ENCODE measurements around the gene SAMHD1.
"Not testable (repeated sequence)": the region's sequence is repeated elsewhere in the genome, so short reads cannot be mapped to it uniquely, and the experiment has no call there.

SAMHD1 gene

DNA sequence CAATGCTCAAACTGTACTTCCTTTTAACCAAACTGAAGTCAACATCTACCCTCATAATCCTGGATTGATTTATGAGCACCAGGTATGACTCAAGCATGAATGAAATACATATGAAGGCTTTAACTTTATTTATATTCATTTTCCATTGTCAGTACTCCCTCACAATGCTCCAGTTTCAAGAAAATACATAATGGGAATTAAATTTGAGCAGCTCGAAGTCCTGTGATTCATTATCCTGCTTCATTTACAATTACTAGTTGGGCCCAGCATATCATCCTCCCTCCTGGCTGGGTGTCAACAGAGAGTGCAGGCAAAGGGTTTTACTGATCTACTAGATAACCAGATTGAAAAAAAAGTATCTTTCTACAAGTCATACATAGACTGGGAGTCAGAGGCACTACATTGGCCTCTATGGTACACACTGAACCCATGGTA is 10.1 kb downstream of the SAMHD1 start:
- Mint-ChIP-seq H3K4me1 (no peaks in the 10 kb centered on the region), H3K27me3 (ENCODE audit: low read depth, poor library complexity) (peaks cover 3% of the 10 kb centered on the region), H3K9me3 (no peaks in the 10 kb centered on the region), H3K27ac (peak overlapping the region; percentile 66), H3K4me3 (no peak overlapping the region), H3K36me3 (ENCODE audit: low read depth) (no peaks in the 10 kb centered on the region)
- TF ChIP-seq, protein P1, sequence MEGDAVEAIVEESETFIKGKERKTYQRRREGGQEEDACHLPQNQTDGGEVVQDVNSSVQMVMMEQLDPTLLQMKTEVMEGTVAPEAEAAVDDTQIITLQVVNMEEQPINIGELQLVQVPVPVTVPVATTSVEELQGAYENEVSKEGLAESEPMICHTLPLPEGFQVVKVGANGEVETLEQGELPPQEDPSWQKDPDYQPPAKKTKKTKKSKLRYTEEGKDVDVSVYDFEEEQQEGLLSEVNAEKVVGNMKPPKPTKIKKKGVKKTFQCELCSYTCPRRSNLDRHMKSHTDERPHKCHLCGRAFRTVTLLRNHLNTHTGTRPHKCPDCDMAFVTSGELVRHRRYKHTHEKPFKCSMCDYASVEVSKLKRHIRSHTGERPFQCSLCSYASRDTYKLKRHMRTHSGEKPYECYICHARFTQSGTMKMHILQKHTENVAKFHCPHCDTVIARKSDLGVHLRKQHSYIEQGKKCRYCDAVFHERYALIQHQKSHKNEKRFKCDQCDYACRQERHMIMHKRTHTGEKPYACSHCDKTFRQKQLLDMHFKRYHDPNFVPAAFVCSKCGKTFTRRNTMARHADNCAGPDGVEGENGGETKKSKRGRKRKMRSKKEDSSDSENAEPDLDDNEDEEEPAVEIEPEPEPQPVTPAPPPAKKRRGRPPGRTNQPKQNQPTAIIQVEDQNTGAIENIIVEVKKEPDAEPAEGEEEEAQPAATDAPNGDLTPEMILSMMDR (IDR thresholded peaks at IDR 0.05): no peak
- DNase-seq: no peak

DNA sequence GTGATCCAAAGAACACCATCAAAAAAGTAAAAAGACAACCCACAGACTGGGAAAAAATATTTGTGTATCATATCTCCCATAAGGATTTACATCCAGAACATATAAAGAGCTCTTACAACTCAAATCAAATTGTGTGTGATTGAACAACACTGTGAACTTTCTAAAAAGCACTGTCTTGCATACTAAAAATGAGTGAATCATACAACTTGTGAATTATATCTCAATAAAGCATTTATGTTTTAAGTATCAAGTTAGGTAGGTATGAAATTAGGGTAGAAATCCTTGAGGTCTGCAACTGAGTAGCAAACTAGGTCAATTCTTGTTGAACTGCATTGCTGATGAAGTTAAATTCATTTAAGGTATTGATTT is 14.1 kb downstream of the SAMHD1 start:
- no peak for DNase-seq
- Mint-ChIP-seq H3K4me3 (no peak overlapping the region), H3K9me3 (no peaks in the 10 kb centered on the region), H3K27ac (no peak overlapping the region), H3K36me3 (ENCODE audit: low read depth) (no peaks in the 10 kb centered on the region), H3K27me3 (ENCODE audit: low read depth, poor library complexity) (no peaks in the 10 kb centered on the region), H3K4me1 (no peaks in the 10 kb centered on the region)
- TF ChIP-seq, protein P1 (IDR thresholded peaks at IDR 0.05): no peak

DNA sequence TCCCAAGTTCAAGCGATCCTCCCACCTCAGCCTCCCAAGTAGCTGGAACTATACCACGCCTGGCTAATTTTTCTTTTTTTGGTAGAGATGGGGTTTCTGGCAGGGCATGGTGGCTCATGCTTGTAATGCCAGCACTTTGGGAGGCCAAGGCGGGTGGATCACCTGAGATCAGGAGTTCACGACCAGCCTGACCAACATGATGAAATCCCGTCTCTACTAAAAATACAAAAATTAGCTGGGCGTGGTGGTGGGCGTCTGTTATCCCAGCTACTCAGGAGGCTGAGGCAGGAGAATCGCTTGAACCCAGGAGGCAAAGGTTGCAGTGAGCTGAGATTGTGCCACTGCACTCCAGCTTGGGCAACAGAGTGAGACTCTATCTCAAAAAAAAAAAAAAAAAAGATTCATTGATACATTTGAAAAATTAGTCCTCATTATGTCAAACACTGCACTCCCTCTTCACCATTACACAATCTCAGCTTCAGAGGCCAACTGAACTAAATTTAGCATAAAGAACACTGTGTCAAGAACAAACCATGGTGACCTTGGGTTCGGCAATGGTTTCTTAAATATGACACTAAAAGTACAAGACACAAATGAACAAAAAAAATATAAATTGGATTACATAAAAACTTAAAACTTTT is 14.6 kb downstream of the SAMHD1 start:
- H3K4me3 Mint-ChIP-seq; H3K27me3 Mint-ChIP-seq (ENCODE audit: low read depth, poor library complexity); H3K36me3 Mint-ChIP-seq (ENCODE audit: low read depth); H3K27ac Mint-ChIP-seq; DNase-seq; H3K9me3 Mint-ChIP-seq; H3K4me1 Mint-ChIP-seq: not testable (repeated sequence)

DNA sequence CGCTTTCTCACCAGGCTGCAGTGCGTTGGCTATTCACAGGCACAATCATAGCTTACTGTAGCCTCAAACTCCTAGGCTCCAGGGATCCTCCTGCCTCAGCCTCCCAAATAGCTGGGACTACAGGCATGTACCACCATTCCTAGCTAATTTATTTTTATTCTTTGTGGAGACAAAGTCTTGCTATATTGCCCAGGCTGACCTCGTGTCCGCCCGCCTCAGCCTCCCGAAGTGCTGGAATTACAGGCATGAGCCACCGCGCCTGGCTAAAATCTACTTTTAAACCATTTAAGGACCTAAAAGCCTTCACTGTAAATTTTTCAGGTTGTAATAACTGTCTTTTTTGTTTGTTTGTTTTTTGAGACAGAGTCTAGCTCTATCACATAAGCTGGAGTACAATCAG is 15.2 kb downstream of the SAMHD1 start:
- Mint-ChIP-seq H3K4me1 (no peaks in the 10 kb centered on the region), H3K4me3 (no peak overlapping the region), H3K27ac (no peak overlapping the region), H3K27me3 (ENCODE audit: low read depth, poor library complexity) (no peaks in the 10 kb centered on the region), H3K9me3 (no peaks in the 10 kb centered on the region), H3K36me3 (ENCODE audit: low read depth) (no peaks in the 10 kb centered on the region)
- no peak for DNase-seq
- TF ChIP-seq, protein P1 (IDR thresholded peaks at IDR 0.05): no peak

DNA sequence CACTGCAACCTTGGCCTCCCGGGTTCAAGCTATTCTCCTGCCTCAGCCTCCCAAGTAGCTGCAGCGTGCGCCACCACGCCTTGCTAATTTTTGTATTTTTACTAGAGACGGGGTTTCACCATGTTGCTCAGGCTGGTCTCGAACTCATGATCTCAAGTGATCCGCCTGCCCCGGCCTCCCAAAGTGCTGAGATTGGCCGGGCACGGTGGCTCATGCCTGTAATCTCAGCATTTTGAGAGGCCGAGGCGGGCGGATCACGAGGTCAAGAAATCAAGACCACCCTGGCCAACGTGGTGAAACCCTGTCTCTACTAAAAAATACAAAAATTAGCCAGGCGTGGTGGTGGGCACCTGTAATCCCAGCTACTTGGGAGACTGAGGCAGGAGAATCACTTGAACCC is 17.9 kb downstream of the SAMHD1 start:
- not testable (repeated sequence) for H3K36me3 Mint-ChIP-seq (ENCODE audit: low read depth); DNase-seq; H3K4me1 Mint-ChIP-seq; H3K9me3 Mint-ChIP-seq; H3K27ac Mint-ChIP-seq; H3K27me3 Mint-ChIP-seq (ENCODE audit: low read depth, poor library complexity); H3K4me3 Mint-ChIP-seq

DNA sequence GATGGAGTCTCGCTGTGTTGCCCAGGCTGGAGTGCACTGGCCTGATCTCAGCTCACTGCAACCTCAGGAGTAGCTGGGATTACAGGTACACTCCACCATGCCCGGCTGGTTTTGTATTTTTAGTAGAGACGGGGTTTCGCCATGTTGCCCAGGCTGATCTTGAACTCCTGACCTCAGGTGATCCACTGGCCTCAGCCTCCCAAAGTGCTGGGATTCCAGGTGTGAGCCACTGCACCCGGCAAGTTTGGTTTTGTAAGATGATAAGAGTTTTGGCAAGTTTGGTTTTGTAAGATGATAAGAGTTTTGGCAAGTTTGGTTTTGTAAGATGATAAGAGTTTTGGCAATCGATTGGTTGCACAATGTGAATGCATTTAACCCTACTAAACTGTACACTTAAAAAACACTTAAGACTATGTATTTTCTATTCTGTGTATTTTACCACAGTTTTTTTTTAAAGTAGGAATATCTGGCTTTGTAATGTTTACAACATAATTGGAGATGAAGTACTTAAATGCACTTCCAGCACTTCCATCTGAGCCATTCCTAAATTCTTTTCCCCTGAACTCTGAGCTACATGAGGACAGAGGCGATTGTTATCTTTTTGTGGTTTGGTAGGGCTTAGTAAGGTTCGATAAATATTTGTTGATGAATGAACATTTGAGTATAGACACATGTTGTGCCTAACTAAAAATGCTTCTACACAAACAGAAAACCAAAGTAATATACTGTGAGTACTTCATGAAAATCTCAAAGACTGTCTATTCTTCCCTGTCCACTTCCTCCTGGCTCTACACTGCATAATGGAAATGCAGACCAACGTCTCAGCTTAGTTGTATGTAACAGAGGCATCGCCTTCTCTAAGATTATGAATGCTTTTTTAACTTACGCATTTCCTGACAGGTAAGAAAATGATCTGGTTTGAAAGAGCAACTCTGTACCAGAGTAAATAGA is 18.8 kb downstream of the SAMHD1 start:
- H3K4me1 Mint-ChIP-seq: no peaks in the 10 kb centered on the region
- H3K36me3 Mint-ChIP-seq (ENCODE audit: low read depth): peaks cover 10% of the 10 kb centered on the region
- no peak overlapping the region for H3K27ac Mint-ChIP-seq
- peaks cover 3% of the 10 kb centered on the region for H3K27me3 Mint-ChIP-seq (ENCODE audit: low read depth, poor library complexity)
- H3K4me3 Mint-ChIP-seq: no peak overlapping the region
- TF ChIP-seq, protein P1 (IDR thresholded peaks at IDR 0.05): no peak
- DNase-seq: no peak
- no peaks in the 10 kb centered on the region for H3K9me3 Mint-ChIP-seq

DNA sequence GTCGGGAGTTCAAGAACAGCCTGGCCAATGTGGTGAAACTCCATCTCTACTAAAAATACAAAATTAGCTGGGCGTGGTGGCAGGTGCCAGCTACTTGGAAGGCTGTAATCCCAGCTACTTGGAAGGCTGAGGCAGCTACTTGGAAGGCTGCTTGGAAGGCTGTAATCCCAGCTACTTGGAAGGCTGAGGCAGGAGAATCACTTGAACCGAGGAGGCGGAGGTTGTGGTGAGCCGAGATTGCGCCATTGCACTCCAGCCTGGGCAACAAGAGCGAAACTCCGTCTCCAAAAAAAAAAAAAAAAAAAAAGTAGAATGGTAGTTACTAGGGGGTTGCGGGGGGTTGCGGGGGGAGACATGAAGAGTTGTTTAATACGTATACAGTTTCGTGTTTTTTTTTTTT is 19.4 kb downstream of the SAMHD1 start:
- not testable (repeated sequence) for H3K27ac Mint-ChIP-seq; H3K4me1 Mint-ChIP-seq; H3K4me3 Mint-ChIP-seq; H3K9me3 Mint-ChIP-seq; DNase-seq; H3K27me3 Mint-ChIP-seq (ENCODE audit: low read depth, poor library complexity)
- H3K36me3 Mint-ChIP-seq (ENCODE audit: low read depth): peaks cover 10% of the 10 kb centered on the region
